PC-3 (cell line): ENCODE measurements around the gene FBXL13.

ENCODE experiments used
- CTCF ChIP-seq: fragments of 300-600 bp; sonication (generic); conservative IDR thresholded peaks from 2 replicates; pipeline ENCODE4 v1.5.1; 2017; ENCODE audit warnings: antibody characterized with exemption, low read depth, mild to moderate bottlenecking, low read length
- EZH2 ChIP-seq: fragments of 300-600 bp; sonication (generic); IDR thresholded peaks from one replicate; pipeline ENCODE4 v1.6.1; 2017; ENCODE audit warnings: antibody characterized with exemption, mild to moderate bottlenecking, low read length; ENCODE audit not compliant: unreplicated experiment

DNA sequence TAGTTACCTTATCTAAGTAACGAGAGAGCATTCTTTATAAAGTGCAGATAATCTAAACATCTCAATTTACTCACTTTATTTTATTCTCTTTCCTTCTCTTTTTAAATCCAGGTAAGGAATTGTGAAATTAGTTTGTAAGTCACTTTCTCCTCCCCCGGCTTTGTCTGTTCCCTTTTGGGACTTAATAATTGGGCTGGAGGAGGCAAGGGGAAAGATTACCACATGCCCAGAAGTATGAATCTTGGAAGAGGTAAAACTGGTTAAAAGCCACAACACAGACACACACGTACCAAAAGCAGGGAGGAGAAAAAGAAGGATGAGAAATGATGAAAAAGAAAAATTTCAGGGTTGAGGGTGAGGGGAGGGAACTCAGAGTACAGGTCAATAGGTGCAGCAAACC lies 225.1 kb downstream of the FBXL13 start:
- TF ChIP-seq CTCF (no peak), EZH2 (no peak)
